Vagina (tissue), 2 donors: ENCODE data around the gene PDLIM1.

Source experiments
- POLR2A ChIP-seq, 2 donors: fragments of 450-650 bp; IDR thresholded peaks; one replicate each; pipeline ENCODE4 v1.6.1; 2017; ENCODE audit warnings: antibody characterized with exemption in 2 of 2, mild to moderate bottlenecking in 2 of 2, moderate library complexity in 2 of 2
- POLR2AphosphoS5 ChIP-seq, 2 donors: sonication (generic); formaldehyde crosslinking; IDR thresholded peaks; one replicate each; pipeline ENCODE4 v1.9.0; 2017; ENCODE audit warnings: antibody characterized with exemption in 2 of 2, mild to moderate bottlenecking in 2 of 2, low read depth in 1 of 2; ENCODE audit not compliant: insufficient read depth in 1 of 2
- TF ChIP-seq, protein P1 (sequence below), 3 experiments: fragments of 450-650 bp in 2 of 3; fragments of 200-600 bp in 1 of 3; sonication (generic) in 1 of 3; IDR thresholded peaks; one replicate each; pipeline ENCODE4 v1.5.1; 2017 to 2019; ENCODE audit warnings: antibody characterized with exemption in 3 of 3, mild to moderate bottlenecking in 2 of 3, moderate library complexity in 2 of 3

DNA sequence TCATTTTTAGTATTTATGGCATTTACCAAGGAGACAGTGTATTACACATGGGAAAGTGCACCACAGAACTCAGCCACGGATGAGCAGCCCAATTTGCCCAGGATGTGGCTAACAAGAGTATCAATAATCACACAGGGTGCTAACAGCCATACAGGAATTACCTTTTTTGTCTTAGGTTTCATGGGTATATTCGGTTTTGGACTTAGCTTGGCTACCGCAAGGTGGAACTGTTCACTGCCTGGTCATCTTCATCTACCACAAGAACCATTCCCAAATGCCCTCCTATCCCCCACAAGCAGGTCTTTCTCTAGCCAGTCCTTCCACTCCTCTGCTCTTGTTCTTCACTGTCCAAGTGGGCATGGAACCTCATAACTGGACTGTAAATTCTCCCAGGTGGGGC is 6.0 kb downstream of the PDLIM1 start:
- TF ChIP-seq POLR2AphosphoS5 (IDR thresholded peaks at IDR 0.05; ENCODE audit: insufficient read depth in 1 of 2, low read depth in 1 of 2) = no peak
- TF ChIP-seq, protein P1, sequence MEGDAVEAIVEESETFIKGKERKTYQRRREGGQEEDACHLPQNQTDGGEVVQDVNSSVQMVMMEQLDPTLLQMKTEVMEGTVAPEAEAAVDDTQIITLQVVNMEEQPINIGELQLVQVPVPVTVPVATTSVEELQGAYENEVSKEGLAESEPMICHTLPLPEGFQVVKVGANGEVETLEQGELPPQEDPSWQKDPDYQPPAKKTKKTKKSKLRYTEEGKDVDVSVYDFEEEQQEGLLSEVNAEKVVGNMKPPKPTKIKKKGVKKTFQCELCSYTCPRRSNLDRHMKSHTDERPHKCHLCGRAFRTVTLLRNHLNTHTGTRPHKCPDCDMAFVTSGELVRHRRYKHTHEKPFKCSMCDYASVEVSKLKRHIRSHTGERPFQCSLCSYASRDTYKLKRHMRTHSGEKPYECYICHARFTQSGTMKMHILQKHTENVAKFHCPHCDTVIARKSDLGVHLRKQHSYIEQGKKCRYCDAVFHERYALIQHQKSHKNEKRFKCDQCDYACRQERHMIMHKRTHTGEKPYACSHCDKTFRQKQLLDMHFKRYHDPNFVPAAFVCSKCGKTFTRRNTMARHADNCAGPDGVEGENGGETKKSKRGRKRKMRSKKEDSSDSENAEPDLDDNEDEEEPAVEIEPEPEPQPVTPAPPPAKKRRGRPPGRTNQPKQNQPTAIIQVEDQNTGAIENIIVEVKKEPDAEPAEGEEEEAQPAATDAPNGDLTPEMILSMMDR (IDR thresholded peaks at IDR 0.05) = no peak
- no peak for TF ChIP-seq POLR2A (IDR thresholded peaks at IDR 0.05)
